Measurements from ENCODE around the gene ZDHHC13.
A peak's percentile ranks its signal among the peaks of the same experiment; 100 is the strongest.

The ZDHHC13 gene

DNA sequence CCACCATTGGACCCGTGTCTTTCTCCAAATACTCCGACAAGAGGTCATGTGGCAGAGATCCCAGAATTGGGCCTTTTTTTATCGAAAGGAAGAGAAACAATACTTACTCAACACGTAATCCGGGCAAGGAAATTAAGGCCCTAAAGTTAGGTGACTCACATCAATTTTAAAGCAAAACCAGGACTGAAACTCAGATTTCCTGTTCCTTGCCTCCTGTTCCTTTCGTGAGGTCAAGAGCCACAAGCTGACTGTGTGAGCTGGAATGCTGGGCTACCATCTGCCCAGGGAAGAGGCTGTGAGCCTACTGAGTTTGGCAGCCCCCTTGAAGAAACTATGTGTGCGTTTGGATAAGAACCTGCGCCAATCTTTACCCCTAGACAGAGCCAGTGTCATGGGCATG, 29.3 kb upstream of the ZDHHC13 start:
- DNase-seq (ENCODE audit: low read depth) = peak; percentile 92
- H3K4me3 ChIP-seq (ENCODE audit: low read length) = no peak overlapping the region
- TF ChIP-seq, protein P1, sequence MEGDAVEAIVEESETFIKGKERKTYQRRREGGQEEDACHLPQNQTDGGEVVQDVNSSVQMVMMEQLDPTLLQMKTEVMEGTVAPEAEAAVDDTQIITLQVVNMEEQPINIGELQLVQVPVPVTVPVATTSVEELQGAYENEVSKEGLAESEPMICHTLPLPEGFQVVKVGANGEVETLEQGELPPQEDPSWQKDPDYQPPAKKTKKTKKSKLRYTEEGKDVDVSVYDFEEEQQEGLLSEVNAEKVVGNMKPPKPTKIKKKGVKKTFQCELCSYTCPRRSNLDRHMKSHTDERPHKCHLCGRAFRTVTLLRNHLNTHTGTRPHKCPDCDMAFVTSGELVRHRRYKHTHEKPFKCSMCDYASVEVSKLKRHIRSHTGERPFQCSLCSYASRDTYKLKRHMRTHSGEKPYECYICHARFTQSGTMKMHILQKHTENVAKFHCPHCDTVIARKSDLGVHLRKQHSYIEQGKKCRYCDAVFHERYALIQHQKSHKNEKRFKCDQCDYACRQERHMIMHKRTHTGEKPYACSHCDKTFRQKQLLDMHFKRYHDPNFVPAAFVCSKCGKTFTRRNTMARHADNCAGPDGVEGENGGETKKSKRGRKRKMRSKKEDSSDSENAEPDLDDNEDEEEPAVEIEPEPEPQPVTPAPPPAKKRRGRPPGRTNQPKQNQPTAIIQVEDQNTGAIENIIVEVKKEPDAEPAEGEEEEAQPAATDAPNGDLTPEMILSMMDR (IDR thresholded peaks at IDR 0.05; ENCODE audit: insufficient read depth, low read depth, low read length, missing control alignments) = no peak

DNA sequence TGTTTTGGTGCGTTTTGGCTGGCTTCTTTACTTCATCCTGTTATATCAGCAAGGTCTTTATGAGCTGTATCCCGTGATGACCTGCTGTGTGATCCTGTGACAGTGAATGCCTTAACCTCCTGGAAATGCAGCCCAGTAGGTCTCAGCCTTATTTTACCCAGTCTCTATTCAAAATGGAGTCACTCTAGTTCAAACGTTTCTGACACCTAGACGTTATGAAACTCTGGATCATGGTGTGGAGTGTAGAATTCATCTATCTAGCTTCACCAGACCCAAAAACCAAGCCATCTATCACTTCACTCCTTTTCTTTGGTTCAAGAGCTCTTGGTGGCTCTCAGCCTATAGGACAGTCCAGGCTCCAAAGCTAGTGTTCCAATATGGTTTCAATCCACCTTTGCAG, 28.2 kb upstream of the ZDHHC13 start:
- TF ChIP-seq, protein P1 (IDR thresholded peaks at IDR 0.05; ENCODE audit: insufficient read depth, low read depth, low read length, missing control alignments) = no peak
- no peak overlapping the region for H3K4me3 ChIP-seq (ENCODE audit: low read length)
- DNase-seq (ENCODE audit: low read depth) = no peak

DNA sequence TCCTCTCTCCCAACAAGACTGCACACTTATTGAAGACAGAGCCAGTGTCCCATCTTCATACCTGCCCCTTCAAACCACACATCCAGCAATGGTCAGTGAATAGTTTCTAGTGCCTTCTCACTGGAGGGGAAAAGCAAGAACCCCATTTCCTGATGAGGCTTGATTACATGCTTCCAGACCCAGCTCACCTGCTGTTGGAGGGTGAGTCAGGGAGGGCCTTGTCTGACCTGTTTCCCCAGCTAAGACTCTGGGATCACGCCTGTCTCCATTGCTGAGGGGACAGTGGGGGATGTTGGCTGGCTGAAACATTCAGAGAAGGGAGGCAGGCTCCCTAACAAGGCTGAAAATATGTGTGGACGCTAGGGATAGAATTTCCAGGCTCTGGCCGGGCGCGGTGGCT, 27.5 kb upstream of the ZDHHC13 start:
- DNase-seq (ENCODE audit: low read depth) = peak; percentile 93
- H3K4me3 ChIP-seq (ENCODE audit: low read length) = no peak overlapping the region
- TF ChIP-seq, protein P1 (IDR thresholded peaks at IDR 0.05; ENCODE audit: insufficient read depth, low read depth, low read length, missing control alignments) = no peak

DNA sequence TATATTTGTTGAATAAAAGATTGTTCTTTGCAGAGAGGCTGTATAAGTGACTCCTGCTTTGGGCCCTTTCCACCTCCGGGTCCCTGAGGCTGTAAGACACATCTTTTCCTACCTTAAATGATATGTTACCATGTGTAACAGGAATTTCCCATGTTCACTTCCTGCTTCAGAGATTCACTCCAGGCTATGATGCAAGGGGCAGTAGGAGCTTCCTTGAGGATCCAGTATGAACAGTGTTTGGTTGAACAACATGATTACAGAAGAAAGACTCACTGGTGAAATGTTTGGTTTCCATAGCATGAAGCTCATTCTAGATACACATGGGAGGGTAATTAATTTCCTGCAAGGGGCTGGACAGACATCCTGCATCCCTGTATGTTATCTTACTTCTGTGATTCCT, 25.6 kb upstream of the ZDHHC13 start:
- peak; percentile 83 for DNase-seq (ENCODE audit: low read depth)
- H3K4me3 ChIP-seq (ENCODE audit: low read length) = no peak overlapping the region
- TF ChIP-seq, protein P1 (IDR thresholded peaks at IDR 0.05; ENCODE audit: insufficient read depth, low read depth, low read length, missing control alignments) = no peak

DNA sequence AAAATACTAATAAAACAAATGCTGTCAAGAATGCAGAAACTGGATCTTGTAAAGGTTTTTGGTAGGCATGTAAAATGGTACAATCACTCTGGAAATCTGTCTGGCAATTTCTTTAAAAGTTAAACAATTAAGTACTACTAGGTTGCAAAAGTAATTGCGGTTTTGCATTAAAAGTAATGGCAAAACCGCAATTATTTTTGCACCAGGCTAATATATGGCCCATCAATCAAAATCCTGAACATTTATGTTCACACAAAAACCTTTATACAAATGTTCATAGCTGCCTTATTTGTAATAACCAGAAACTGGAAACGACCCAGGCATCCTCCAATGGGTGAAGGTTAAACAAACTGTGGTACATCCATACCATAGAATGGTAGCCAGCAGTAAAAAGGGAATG, 24.6 kb upstream of the ZDHHC13 start:
- no peak for DNase-seq (ENCODE audit: low read depth)
- TF ChIP-seq, protein P1 (IDR thresholded peaks at IDR 0.05; ENCODE audit: insufficient read depth, low read depth, low read length, missing control alignments) = no peak
- H3K4me3 ChIP-seq (ENCODE audit: low read length) = no peak overlapping the region

DNA sequence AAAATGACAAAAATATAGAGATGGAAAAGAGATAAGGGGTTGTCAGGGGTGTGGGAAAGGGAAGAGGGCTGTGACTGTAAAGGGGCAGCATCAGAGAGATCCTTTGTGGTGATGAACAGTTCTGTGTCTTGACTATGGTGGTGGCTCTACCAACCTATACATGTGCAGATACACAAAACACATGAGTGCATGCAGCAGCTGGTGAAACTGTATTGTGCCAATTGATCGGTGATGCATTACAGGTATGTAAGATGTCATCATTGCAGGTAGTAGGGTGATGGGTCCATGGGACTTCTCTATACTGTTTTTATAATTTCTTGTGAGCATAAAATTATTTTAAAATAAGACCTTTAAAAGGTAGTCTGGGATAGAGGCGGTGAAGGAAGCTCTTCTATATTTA, 24.1 kb upstream of the ZDHHC13 start:
- TF ChIP-seq, protein P1 (IDR thresholded peaks at IDR 0.05; ENCODE audit: insufficient read depth, low read depth, low read length, missing control alignments) = no peak
- no peak overlapping the region for H3K4me3 ChIP-seq (ENCODE audit: low read length)
- no peak for DNase-seq (ENCODE audit: low read depth)

DNA sequence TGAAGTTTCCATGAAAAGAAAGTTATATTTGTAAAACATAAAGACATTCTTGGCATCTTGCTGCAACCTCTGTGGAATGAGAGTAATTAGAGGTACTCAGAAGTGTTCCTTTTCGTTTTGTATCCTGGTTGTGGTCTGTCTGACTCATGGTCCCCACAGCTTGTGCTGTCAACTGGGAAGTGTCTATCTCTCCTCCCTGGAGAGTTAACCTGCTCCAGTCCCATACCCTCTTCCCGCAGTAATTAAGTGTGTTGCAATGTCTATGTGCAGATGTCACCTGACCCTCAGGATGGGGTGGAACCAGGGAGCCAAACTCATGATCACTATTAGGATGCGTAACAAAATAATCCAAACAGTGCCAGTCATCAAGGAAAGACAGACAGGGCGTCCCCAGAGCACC, 23.0 kb upstream of the ZDHHC13 start:
- DNase-seq (ENCODE audit: low read depth) = peak; percentile 73
- no peak overlapping the region for H3K4me3 ChIP-seq (ENCODE audit: low read length)
- TF ChIP-seq, protein P1 (IDR thresholded peaks at IDR 0.05; ENCODE audit: insufficient read depth, low read depth, low read length, missing control alignments) = no peak
